ENCODE measurements around the gene THSD7B.
"Not testable (repeated sequence)": the region's sequence is repeated elsewhere in the genome, so short reads cannot be mapped to it uniquely, and the experiment has no call there.

THSD7B gene

DNA sequence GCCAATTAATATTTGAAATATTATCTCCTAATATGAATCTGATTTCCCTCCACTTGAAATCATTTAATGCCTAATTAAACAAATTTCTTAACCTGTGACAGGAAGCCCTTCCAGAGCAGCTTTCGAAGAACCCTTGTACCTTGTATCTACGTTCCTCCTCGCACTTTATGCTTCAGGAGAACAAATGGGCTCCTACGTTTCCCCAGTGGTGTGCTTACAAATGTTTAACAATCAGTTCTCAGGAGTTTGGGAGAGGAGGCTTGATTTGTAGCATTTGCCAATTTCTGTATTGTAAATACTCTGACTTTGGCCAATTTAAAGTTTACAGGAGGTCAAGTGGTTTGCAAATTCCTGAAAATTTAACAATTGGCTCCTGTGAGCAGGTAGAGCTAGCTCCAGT is 327.8 kb downstream of the THSD7B start:
- H3K27ac ChIP-seq (ENCODE audit: low read depth, low read length, poor library complexity, severe bottlenecking) = no peak overlapping the region
- no peak overlapping the region for H2AFZ ChIP-seq (ENCODE audit: low read length)

DNA sequence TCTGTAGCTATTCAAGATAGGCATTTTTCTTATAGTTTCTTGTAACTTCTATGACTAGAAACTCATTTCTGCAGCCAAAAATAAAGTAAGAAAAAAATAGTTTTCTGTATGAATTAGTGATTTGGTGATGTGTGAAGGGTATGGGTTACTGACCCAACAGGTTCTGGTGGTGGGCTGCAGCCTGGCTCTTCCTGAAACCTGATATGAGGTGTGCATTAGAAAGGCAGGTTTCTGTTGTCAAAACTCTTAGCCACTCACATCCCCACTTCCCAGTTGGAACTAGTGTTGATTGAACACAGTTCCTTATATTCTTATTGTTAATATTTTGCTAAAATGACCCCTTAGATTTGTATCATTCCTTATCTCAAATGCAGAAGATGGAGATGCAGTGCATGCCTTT is 330.8 kb downstream of the THSD7B start:
- no peak overlapping the region for H3K9ac ChIP-seq (ENCODE audit: low read length)
- H3K4me1 ChIP-seq (ENCODE audit: insufficient read depth, low read length, severe bottlenecking) = no peaks in the 10 kb centered on the region
- no peaks in the 10 kb centered on the region for H3K79me2 ChIP-seq (ENCODE audit: insufficient read depth, low read length)
- no peaks in the 10 kb centered on the region for H3K9me2 ChIP-seq (ENCODE audit: low read depth, low read length)
- H3K27me3 ChIP-seq (ENCODE audit: insufficient read depth, low read length) = no peaks in the 10 kb centered on the region
- no peak overlapping the region for H3K4me2 ChIP-seq (ENCODE audit: low read length)
- no peaks in the 10 kb centered on the region for H3K36me3 ChIP-seq (ENCODE audit: insufficient read depth, low read length)
- no peaks in the 10 kb centered on the region for H3K9me3 ChIP-seq (ENCODE audit: low read length)
- H4K20me1 ChIP-seq (ENCODE audit: insufficient read depth, low read length) = no peaks in the 10 kb centered on the region
- TF ChIP-seq EZH2 (IDR thresholded peaks at IDR 0.05; ENCODE audit: borderline replicate concordance, low read length) = no peak
- TF ChIP-seq, protein P1, sequence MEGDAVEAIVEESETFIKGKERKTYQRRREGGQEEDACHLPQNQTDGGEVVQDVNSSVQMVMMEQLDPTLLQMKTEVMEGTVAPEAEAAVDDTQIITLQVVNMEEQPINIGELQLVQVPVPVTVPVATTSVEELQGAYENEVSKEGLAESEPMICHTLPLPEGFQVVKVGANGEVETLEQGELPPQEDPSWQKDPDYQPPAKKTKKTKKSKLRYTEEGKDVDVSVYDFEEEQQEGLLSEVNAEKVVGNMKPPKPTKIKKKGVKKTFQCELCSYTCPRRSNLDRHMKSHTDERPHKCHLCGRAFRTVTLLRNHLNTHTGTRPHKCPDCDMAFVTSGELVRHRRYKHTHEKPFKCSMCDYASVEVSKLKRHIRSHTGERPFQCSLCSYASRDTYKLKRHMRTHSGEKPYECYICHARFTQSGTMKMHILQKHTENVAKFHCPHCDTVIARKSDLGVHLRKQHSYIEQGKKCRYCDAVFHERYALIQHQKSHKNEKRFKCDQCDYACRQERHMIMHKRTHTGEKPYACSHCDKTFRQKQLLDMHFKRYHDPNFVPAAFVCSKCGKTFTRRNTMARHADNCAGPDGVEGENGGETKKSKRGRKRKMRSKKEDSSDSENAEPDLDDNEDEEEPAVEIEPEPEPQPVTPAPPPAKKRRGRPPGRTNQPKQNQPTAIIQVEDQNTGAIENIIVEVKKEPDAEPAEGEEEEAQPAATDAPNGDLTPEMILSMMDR (IDR thresholded peaks at IDR 0.05; ENCODE audit: low read length) = no peak
- no peak overlapping the region for H2AFZ ChIP-seq (ENCODE audit: low read length)
- no peak overlapping the region for H3K4me3 ChIP-seq (ENCODE audit: low read depth, low read length, poor library complexity, severe bottlenecking)
- H3K27ac ChIP-seq (ENCODE audit: low read depth, low read length, poor library complexity, severe bottlenecking) = no peak overlapping the region
- H3F3A ChIP-seq (ENCODE audit: insufficient read depth, low read length) = no peaks in the 10 kb centered on the region

More for the DNA sequence above, 327.8 kb downstream of the THSD7B start:
- H3K4me1 ChIP-seq (ENCODE audit: insufficient read depth, low read length, severe bottlenecking) = no peaks in the 10 kb centered on the region
- H4K20me1 ChIP-seq (ENCODE audit: insufficient read depth, low read length) = no peaks in the 10 kb centered on the region
- no peak overlapping the region for H3K4me2 ChIP-seq (ENCODE audit: low read length)
- no peaks in the 10 kb centered on the region for H3K27me3 ChIP-seq (ENCODE audit: insufficient read depth, low read length)
- H3K4me3 ChIP-seq (ENCODE audit: low read depth, low read length, poor library complexity, severe bottlenecking) = no peak overlapping the region
- H3K9me3 ChIP-seq (ENCODE audit: low read length) = no peaks in the 10 kb centered on the region
- H3K9me2 ChIP-seq (ENCODE audit: low read depth, low read length) = no peaks in the 10 kb centered on the region
- TF ChIP-seq, protein P1 (IDR thresholded peaks at IDR 0.05; ENCODE audit: low read length) = no peak
- TF ChIP-seq EZH2 (IDR thresholded peaks at IDR 0.05; ENCODE audit: borderline replicate concordance, low read length) = no peak
- no peaks in the 10 kb centered on the region for H3F3A ChIP-seq (ENCODE audit: insufficient read depth, low read length)
- H3K79me2 ChIP-seq (ENCODE audit: insufficient read depth, low read length) = no peaks in the 10 kb centered on the region
- no peaks in the 10 kb centered on the region for H3K36me3 ChIP-seq (ENCODE audit: insufficient read depth, low read length)
- H3K9ac ChIP-seq (ENCODE audit: low read length) = no peak overlapping the region

DNA sequence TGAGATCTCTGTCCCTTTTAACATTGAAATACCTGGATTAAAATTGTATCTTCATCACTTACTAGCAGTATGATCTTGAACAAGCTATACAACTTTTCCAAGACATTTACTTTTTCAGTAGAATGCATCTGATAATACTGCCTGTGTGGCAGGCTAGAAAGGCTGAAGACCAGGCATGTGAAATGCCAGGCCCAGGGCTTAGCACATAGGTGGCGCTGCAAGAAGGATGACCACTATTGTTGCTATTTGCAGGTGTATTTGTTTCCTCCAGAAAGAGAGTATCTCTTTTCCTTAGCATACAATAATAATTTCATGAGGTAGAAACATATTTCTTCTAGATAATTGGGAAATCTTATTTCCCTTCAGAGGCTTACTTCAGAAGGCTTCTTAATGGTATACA is 331.3 kb downstream of the THSD7B start:
- Histone ChIP-seq H4K20me1 (ENCODE audit: insufficient read depth, low read length) (no peaks in the 10 kb centered on the region), H3K79me2 (ENCODE audit: insufficient read depth, low read length) (no peaks in the 10 kb centered on the region), H3F3A (ENCODE audit: insufficient read depth, low read length) (no peaks in the 10 kb centered on the region), H3K27ac (ENCODE audit: low read depth, low read length, poor library complexity, severe bottlenecking) (no peak overlapping the region), H3K9me2 (ENCODE audit: low read depth, low read length) (no peaks in the 10 kb centered on the region), H3K27me3 (ENCODE audit: insufficient read depth, low read length) (no peaks in the 10 kb centered on the region), H3K4me2 (ENCODE audit: low read length) (no peak overlapping the region), H3K4me3 (ENCODE audit: low read depth, low read length, poor library complexity, severe bottlenecking) (no peak overlapping the region), H2AFZ (ENCODE audit: low read length) (no peak overlapping the region), H3K9ac (ENCODE audit: low read length) (no peak overlapping the region), H3K4me1 (ENCODE audit: insufficient read depth, low read length, severe bottlenecking) (no peaks in the 10 kb centered on the region), H3K36me3 (ENCODE audit: insufficient read depth, low read length) (no peaks in the 10 kb centered on the region), H3K9me3 (ENCODE audit: low read length) (no peaks in the 10 kb centered on the region)
- TF ChIP-seq, protein P1 (IDR thresholded peaks at IDR 0.05; ENCODE audit: low read length) = peak; percentile 44; the same call in 1 of the 2 replicates
- no peak for TF ChIP-seq EZH2 (IDR thresholded peaks at IDR 0.05; ENCODE audit: borderline replicate concordance, low read length)

DNA sequence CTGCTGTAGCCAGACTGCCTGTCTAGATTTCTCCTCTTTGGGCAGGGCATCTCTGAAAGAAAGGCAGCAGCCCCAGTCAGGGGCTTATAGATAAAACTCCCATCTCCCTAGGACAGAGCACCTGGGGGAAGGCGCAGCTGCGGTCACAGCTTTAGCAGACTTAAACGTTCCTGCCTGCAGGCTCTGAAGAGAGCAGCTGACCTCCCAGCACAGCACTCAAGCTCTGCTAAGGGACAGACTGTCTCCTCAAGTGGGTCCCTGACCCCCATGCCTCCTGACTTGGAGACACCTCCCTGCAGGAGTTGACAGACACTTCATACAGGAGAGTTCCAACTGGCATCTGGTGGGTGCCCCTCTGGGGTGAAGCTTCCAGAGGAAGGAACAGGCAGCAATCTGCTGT is 336.5 kb downstream of the THSD7B start:
- not testable (repeated sequence) for H3F3A ChIP-seq (ENCODE audit: insufficient read depth, low read length); H3K9me3 ChIP-seq (ENCODE audit: low read length); H3K36me3 ChIP-seq (ENCODE audit: insufficient read depth, low read length); H3K27ac ChIP-seq (ENCODE audit: low read depth, low read length, poor library complexity, severe bottlenecking); H3K4me2 ChIP-seq (ENCODE audit: low read length); H3K79me2 ChIP-seq (ENCODE audit: insufficient read depth, low read length); H2AFZ ChIP-seq (ENCODE audit: low read length); H3K4me3 ChIP-seq (ENCODE audit: low read depth, low read length, poor library complexity, severe bottlenecking); H3K27me3 ChIP-seq (ENCODE audit: insufficient read depth, low read length); H4K20me1 ChIP-seq (ENCODE audit: insufficient read depth, low read length); H3K9me2 ChIP-seq (ENCODE audit: low read depth, low read length); H3K4me1 ChIP-seq (ENCODE audit: insufficient read depth, low read length, severe bottlenecking); H3K9ac ChIP-seq (ENCODE audit: low read length)
